HG02840 (cell line): Measurements from ENCODE around the gene PTPRF.

ENCODE experiments used
- ATAC-seq: cut with Tn5 transposase; IDR thresholded peaks from one replicate; pipeline ENCODE4 v1.9.1; 2021; ENCODE audit warnings: mild to moderate bottlenecking, moderate library complexity, moderate number of reproducible peaks; ENCODE audit not compliant: unreplicated experiment, low FRiP score

Gene PTPRF

GRCh38 chr1:43597721-43598120 lies 67.0 kb downstream of the PTPRF start:
- ATAC-seq = no peak

- ATAC-seq = no peak
Observed at GRCh38 chr1:43598622-43599021, 67.9 kb downstream of the PTPRF start.

- ATAC-seq = no peak
Observed at GRCh38 chr1:43600033-43601020, 69.6 kb downstream of the PTPRF start.

GRCh38 chr1:43602990-43603389 lies 72.3 kb downstream of the PTPRF start:
- no peak for ATAC-seq

GRCh38 chr1:43604192-43604591 lies 73.5 kb downstream of the PTPRF start:
- ATAC-seq = no peak

- ATAC-seq = no peak
Observed at GRCh38 chr1:43605157-43605556, 74.5 kb downstream of the PTPRF start.

GRCh38 chr1:43605766-43606165 lies 75.1 kb downstream of the PTPRF start:
- ATAC-seq = no peak

- no peak for ATAC-seq
Observed at GRCh38 chr1:43606624-43607023, 75.9 kb downstream of the PTPRF start.

- ATAC-seq = no peak
Observed at GRCh38 chr1:43608827-43609226, 78.1 kb downstream of the PTPRF start.

- ATAC-seq = no peak
Observed at GRCh38 chr1:43610339-43610738, 79.7 kb downstream of the PTPRF start.

- no peak for ATAC-seq
Observed at GRCh38 chr1:43611950-43612349, 81.3 kb downstream of the PTPRF start.

GRCh38 chr1:43612406-43612805 lies 81.7 kb downstream of the PTPRF start:
- ATAC-seq = no peak

- no peak for ATAC-seq
Observed at GRCh38 chr1:43613075-43613942, 82.6 kb downstream of the PTPRF start.

- ATAC-seq = no peak
Observed at GRCh38 chr1:43614211-43614610, 83.5 kb downstream of the PTPRF start.

GRCh38 chr1:43614891-43615290 lies 84.2 kb downstream of the PTPRF start:
- no peak for ATAC-seq

GRCh38 chr1:43616383-43616782 lies 85.7 kb downstream of the PTPRF start:
- ATAC-seq = no peak

- no peak for ATAC-seq
Observed at GRCh38 chr1:43617011-43617410, 86.3 kb downstream of the PTPRF start.

GRCh38 chr1:43617668-43618067 lies 87.0 kb downstream of the PTPRF start:
- ATAC-seq = no peak

GRCh38 chr1:43618521-43619313 lies 88.0 kb downstream of the PTPRF start:
- ATAC-seq = no peak

GRCh38 chr1:43619314-43619790 lies 88.7 kb downstream of the PTPRF start:
- no peak for ATAC-seq
